Measurements from ENCODE around the gene MYL7. TPM values are rescaled to one million over a fixed set of nuclear protein-coding genes. Genes with fewer than 3 reads are reported as not detected.
A peak's percentile ranks its signal among the peaks of the same experiment; 100 is the strongest.

MYL7 gene
- total RNA-seq, 1 experiment from 2014 or later: 5.7 TPM

GRCh38 chr7:44145479-44145968 lies 4.4 kb upstream of the MYL7 start:
- WGBS (ENCODE audit: extremely low coverage, insufficient read length, low lambda C conversion rate): no CpG with 5 or more reads among the region's 53 CpGs

More at GRCh38 chr7:44145479-44145968, 4.4 kb upstream of the MYL7 start:
- Mint-ChIP-seq H3K36me3 (ENCODE audit: insufficient read depth in 1 of 3, low read depth in 3 of 3) (no peaks in the 10 kb centered on the region; a peak in 1 of 7 replicates), H3K27me3 (ENCODE audit: low read depth) (peaks cover 53% of the 10 kb centered on the region), H3K9me3 (no peaks in the 10 kb centered on the region), H3K4me3 (peak overlapping the region; percentile 65 to 85), H3K4me1 (peaks cover 14 to 27% of the 10 kb centered on the region in 2 experiments), H3K27ac (no peak overlapping the region)
- H3K79me2 ChIP-seq (ENCODE audit: insufficient read depth, low read length): no peaks in the 10 kb centered on the region
- no peak overlapping the region for H4K5ac ChIP-seq (ENCODE audit: insufficient read length, low read depth, low read length)
- no peak overlapping the region for H3K56ac ChIP-seq (ENCODE audit: insufficient read length, low read depth, low read length)
- no peak overlapping the region for H3K4ac ChIP-seq (ENCODE audit: low read depth, low read length)
- peak overlapping the region; percentile 49 for H3K18ac ChIP-seq (ENCODE audit: insufficient read length, low read depth, low read length)
- H2BK15ac ChIP-seq (ENCODE audit: low read depth, low read length): no peak overlapping the region
- peak; percentile 56 for DNase-seq
- H3K79me1 ChIP-seq (ENCODE audit: insufficient read depth, low read depth, low read length, poor library complexity, severe bottlenecking): no peaks in the 10 kb centered on the region
- peaks cover 8% of the 10 kb centered on the region; the same call in 1 of the 2 replicates for H3K27me3 ChIP-seq (ENCODE audit: insufficient read depth, low read length)
- H3K27ac ChIP-seq (ENCODE audit: insufficient read length, low read depth, low read length): no peak overlapping the region
- no peak overlapping the region for H3K9ac ChIP-seq (ENCODE audit: extremely low read depth, insufficient read length, low read length)
- H2BK120ac ChIP-seq (ENCODE audit: low read depth, low read length, poor library complexity, severe bottlenecking): no peak overlapping the region
- no peak overlapping the region for H2BK5ac ChIP-seq (ENCODE audit: insufficient read length, low read length)
- H3K23ac ChIP-seq (ENCODE audit: insufficient read length, low read depth, low read length): no peak overlapping the region
- H2AK5ac ChIP-seq (ENCODE audit: insufficient read length, low read length): no peak overlapping the region
- H2BK20ac ChIP-seq (ENCODE audit: low read depth, low read length, poor library complexity, severe bottlenecking): no peak overlapping the region
- H4K8ac ChIP-seq (replicated peaks; ENCODE audit: insufficient read length, low read depth, low read length): no peak overlapping the region
- H3K4me1 ChIP-seq (ENCODE audit: insufficient read depth, low read length): no peaks in the 10 kb centered on the region
- no peak overlapping the region for H3T11ph ChIP-seq (ENCODE audit: low read length)
- TF ChIP-seq CTCF (conservative IDR thresholded peaks at IDR 0.05): no peak
- peak overlapping the region; percentile 66 for H3K4me2 ChIP-seq (ENCODE audit: insufficient read depth, insufficient read length, low read length)
- H3K14ac ChIP-seq (ENCODE audit: insufficient read depth, low read length): peak overlapping the region; percentile 45; the same call in 1 of the 2 replicates
- H2AFZ ChIP-seq (ENCODE audit: low read length): no peak overlapping the region
- H2BK12ac ChIP-seq (ENCODE audit: insufficient read length, low read depth, low read length): no peak overlapping the region
- peaks cover 9% of the 10 kb centered on the region for H3K23me2 ChIP-seq (ENCODE audit: insufficient read length, low read depth, low read length, poor library complexity, severe bottlenecking)
- no peak overlapping the region for H4K91ac ChIP-seq (ENCODE audit: insufficient read length, low read depth, low read length)
- H3K9me3 ChIP-seq (ENCODE audit: control insufficient read depth, low read depth, low read length): no peaks in the 10 kb centered on the region
- no peaks in the 10 kb centered on the region for H4K20me1 ChIP-seq (ENCODE audit: control insufficient read depth, insufficient read depth, insufficient read length)

Measured in H9 (cell line).